GM19452 (cell line): Measurements from ENCODE around the gene RPRD1B.
"Not testable (repeated sequence)": the region's sequence is repeated elsewhere in the genome, so short reads cannot be mapped to it uniquely, and the experiment has no call there.

Experiments used
- ATAC-seq: cut with Tn5 transposase; IDR thresholded peaks from one replicate; pipeline ENCODE4 v1.9.1; 2021; ENCODE audit not compliant: unreplicated experiment

The RPRD1B gene

GRCh38 chr20:38098952-38099351, 65.4 kb downstream of the RPRD1B start:
- no peak for ATAC-seq

GRCh38 chr20:38102206-38102605, 68.7 kb downstream of the RPRD1B start:
- ATAC-seq, result not testable (repeated sequence)

- no peak for ATAC-seq
Measured at GRCh38 chr20:38104285-38104684, 70.7 kb downstream of the RPRD1B start.

- no peak for ATAC-seq
Measured at GRCh38 chr20:38106461-38106860, 72.9 kb downstream of the RPRD1B start.

- ATAC-seq, result not testable (repeated sequence)
Measured at GRCh38 chr20:38107386-38107785, 73.8 kb downstream of the RPRD1B start.

- not testable (repeated sequence) for ATAC-seq
Measured at GRCh38 chr20:38107916-38108315, 74.4 kb downstream of the RPRD1B start.

- ATAC-seq, result no peak
Measured at GRCh38 chr20:38108438-38108985, 75.0 kb downstream of the RPRD1B start.

GRCh38 chr20:38108986-38109541, 75.5 kb downstream of the RPRD1B start:
- no peak for ATAC-seq

GRCh38 chr20:38109591-38110524, 76.3 kb downstream of the RPRD1B start:
- no peak for ATAC-seq

- no peak for ATAC-seq
Measured at GRCh38 chr20:38110525-38111178, 77.1 kb downstream of the RPRD1B start.

- ATAC-seq, result no peak
Measured at GRCh38 chr20:38111366-38112232, 78.1 kb downstream of the RPRD1B start.

GRCh38 chr20:38112261-38112929, 78.8 kb downstream of the RPRD1B start:
- no peak for ATAC-seq

- no peak for ATAC-seq
Measured at GRCh38 chr20:38112930-38113294, 79.4 kb downstream of the RPRD1B start.

- no peak for ATAC-seq
Measured at GRCh38 chr20:38113401-38114325, 80.1 kb downstream of the RPRD1B start.

GRCh38 chr20:38114353-38114791, 80.8 kb downstream of the RPRD1B start:
- no peak for ATAC-seq

- ATAC-seq, result no peak
Measured at GRCh38 chr20:38115205-38115604, 81.7 kb downstream of the RPRD1B start.

- ATAC-seq, result no peak
Measured at GRCh38 chr20:38115896-38116295, 82.3 kb downstream of the RPRD1B start.

GRCh38 chr20:38116409-38117165, 83.0 kb downstream of the RPRD1B start:
- ATAC-seq, result no peak
